Esophagus squamous epithelium (tissue), 4 donors: ENCODE data around the gene CCDC50.

Experiments used
- CTCF ChIP-seq, 6 experiments: fragments of 450-650 bp in 4 of 6; fragments of 200-600 bp in 2 of 6; sonication (generic) in 2 of 6; IDR thresholded peaks; one replicate each; pipeline ENCODE4 v1.5.1; 2016 to 2019; ENCODE audit warnings: antibody characterized with exemption in 6 of 6, mild to moderate bottlenecking in 4 of 6, moderate library complexity in 4 of 6
- POLR2A ChIP-seq, 4 donors: fragments of 450-650 bp; IDR thresholded peaks; one replicate each; pipeline ENCODE4 v1.6.1; 2017; ENCODE audit warnings: antibody characterized with exemption in 4 of 4, mild to moderate bottlenecking in 4 of 4, moderate library complexity in 3 of 4

GRCh38 chr3:191298846-191299245 lies 30.3 kb upstream of the CCDC50 start:
- TF ChIP-seq POLR2A (IDR thresholded peaks at IDR 0.05): no peak
- no peak for TF ChIP-seq CTCF (IDR thresholded peaks at IDR 0.05)
